Lower leg skin (tissue), 3 donors: Measurements from ENCODE around the gene CCNI2.

Experiments used
- POLR2A ChIP-seq, 2 donors: fragments of 450-650 bp; IDR thresholded peaks; one replicate each; pipeline ENCODE4 v1.6.1; 2016 to 2017; ENCODE audit warnings: antibody characterized with exemption in 2 of 2, mild to moderate bottlenecking in 1 of 2, moderate library complexity in 1 of 2
- TF ChIP-seq, protein P1 (sequence below), 3 donors: fragments of 450-650 bp; IDR thresholded peaks; one replicate each; pipeline ENCODE4 v1.5.1; 2016; ENCODE audit warnings: antibody characterized with exemption in 3 of 3, mild to moderate bottlenecking in 3 of 3, moderate library complexity in 2 of 3

- TF ChIP-seq, protein P1, sequence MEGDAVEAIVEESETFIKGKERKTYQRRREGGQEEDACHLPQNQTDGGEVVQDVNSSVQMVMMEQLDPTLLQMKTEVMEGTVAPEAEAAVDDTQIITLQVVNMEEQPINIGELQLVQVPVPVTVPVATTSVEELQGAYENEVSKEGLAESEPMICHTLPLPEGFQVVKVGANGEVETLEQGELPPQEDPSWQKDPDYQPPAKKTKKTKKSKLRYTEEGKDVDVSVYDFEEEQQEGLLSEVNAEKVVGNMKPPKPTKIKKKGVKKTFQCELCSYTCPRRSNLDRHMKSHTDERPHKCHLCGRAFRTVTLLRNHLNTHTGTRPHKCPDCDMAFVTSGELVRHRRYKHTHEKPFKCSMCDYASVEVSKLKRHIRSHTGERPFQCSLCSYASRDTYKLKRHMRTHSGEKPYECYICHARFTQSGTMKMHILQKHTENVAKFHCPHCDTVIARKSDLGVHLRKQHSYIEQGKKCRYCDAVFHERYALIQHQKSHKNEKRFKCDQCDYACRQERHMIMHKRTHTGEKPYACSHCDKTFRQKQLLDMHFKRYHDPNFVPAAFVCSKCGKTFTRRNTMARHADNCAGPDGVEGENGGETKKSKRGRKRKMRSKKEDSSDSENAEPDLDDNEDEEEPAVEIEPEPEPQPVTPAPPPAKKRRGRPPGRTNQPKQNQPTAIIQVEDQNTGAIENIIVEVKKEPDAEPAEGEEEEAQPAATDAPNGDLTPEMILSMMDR (IDR thresholded peaks at IDR 0.05) = no peak
- TF ChIP-seq POLR2A (IDR thresholded peaks at IDR 0.05) = no peak
Observed at GRCh38 chr5:132785864-132786263, 38.6 kb downstream of the CCNI2 start.
